ENCODE results near the gene SKP1.
"Not testable (repeated sequence)": the region's sequence is repeated elsewhere in the genome, so short reads cannot be mapped to it uniquely, and the experiment has no call there.

SKP1 gene

GRCh38 chr5:134176511-134177368, at the start of gene SKP1:
TSS of gene SKP1 (minus strand) at chr5:134176950. CDS start at chr5:134174022, 2,928 bp downstream.
- DNase-seq = peak; percentile 81

DNA sequence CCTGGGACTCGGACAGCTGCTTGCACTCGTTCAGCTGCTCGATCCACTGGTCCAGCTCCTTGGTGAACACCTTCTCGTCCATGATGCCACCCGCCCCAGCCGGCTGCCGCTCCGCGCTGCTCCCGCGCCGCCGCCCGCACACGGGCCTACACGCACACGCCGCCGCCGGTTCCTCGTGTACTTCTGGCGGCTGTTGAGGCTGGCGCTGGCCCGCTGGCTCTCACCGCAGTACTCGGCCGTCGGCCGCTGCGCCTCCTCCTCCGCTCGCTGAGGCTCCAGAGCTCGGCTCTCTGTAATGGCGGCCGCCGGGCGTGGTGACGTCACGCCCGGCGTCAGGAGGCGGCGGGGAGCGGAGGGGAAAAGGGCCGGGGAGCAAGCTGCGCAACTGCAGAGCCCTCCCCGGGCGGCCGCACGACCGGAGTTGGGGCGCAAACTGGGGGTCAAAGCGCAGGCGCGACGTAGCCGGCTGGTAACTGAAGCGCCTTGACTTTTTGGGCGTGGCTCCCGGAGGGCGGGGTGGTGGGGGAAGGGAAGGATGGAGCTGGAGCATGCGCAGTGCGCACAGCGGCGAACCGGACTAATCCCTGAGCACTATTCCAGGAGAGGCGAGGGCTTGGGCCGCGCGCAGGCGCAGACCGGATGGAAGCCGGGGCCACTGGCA, 49.2 kb upstream of the SKP1 start, which contains the start of gene PPP2CA:
Gene PPP2CA (minus strand): TSS at position 294 of the 661 bp plus-strand sequence. CDS start 212 bp downstream, at position 82.
- DNase-seq = peak; percentile 99

DNA sequence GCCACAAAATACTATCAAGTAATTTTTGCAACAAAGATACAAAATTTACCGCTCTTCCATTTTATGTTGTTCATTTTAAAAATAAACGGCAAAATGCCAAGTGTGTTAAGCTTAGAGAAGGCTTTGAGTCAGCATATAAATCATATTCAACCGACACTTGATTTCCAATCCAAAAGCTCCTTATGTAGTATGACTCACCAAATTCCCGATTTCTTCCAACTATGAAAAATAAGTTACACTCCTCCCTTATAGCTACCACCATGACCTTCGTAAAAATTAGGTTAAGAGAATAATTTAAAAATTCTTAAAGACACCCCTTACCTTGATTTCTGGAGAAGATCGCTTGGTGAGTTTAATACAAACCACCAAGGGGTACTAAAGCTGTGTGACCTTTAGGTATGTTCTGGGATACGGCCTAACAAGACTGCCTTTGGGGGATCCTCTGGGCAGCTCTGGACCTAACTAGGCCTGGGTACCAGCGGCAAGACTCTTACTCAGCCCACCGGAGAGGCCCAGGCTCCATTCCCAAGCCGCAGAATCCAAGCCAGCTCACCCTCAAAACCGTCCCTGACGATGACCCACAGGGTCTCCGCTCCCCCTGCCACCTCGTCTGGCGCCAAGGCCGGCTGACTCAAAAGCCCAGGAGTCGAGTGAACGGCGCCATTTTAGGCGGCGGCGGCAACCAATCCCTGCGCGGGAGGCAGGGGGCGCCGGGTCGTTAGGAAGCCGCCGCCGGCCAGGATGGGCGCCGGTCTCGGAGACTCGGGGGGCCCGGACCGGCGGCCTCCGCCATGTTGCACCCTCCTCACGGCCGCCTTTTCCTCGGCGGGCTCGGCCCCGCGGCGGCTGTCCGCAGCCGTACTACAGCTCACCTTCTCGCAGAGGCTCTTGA, 48.4 kb upstream of the SKP1 start:
- DNase-seq = peak; percentile 80

DNA sequence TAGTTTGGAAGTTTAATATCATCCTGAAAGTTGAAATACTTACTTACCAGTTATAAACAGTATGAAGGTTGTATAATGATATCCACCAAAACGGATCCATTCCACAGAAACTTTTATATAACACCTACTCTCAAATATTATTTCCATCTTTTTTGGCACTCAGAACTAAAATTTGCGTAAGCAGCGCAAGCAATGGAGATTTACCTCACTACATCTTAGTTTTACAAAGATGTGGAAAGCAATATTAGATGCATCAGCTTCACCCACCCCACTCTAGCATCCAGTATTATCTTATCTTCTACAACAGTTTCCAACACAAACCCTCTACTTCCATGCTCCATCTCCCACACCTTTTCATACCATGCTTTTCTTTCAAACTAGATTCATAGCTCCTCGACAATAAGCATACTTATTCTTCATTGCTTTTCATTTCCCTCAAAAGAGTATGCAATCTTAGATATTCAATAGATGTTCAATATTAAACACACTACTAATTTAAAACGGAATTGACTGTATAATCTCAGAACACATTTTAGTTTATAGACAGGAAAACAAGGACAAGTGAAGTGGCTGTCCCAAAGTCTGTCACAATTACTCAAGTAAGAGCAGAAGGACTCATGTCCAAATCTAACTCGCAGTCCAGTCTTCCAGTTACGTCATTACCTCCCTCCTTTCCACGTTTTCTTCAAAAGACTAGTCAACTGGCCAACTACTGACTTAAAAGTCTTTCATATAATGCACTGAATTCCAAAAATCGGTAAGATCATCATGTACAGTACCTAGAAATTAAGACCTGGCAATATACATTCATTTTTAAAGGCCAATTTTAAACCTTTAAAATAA, 46.9 kb upstream of the SKP1 start:
- DNase-seq = no peak

- DNase-seq = not testable (repeated sequence)
Measured at GRCh38 chr5:134221690-134222089, 44.9 kb upstream of the SKP1 start.

- DNase-seq = no peak
Measured at GRCh38 chr5:134215757-134216156, 39.0 kb upstream of the SKP1 start.

GRCh38 chr5:134211263-134212031, 34.7 kb upstream of the SKP1 start:
- peak; percentile 59 for DNase-seq

GRCh38 chr5:134209477-134210245, 32.9 kb upstream of the SKP1 start:
- no peak for DNase-seq

GRCh38 chr5:134207696-134208095, 30.9 kb upstream of the SKP1 start:
- DNase-seq = no peak

DNA sequence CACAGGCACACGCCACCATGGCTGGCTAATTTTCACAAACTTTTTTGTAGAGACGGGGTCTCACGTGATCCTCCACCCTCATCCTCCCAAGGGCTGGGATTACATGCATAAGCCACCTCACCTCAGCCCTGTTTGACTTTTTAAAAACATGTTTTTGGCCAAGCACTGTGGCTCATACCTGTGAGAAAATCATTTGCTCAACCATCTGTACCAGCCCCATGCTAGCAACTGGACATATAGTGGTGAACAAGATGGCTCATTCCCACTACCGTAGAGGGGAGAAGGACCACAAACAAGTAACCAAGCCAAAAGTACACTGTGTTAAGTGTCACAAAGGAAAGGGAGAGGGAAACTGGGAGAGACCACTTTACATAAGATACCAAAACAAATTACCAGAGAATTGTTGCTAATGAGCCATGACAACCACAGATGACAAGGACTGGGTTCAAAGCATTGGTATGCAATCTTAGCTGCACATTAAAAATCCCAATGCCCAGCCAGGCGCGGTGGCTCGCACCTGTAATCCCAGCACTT, 29.9 kb upstream of the SKP1 start:
- no peak for DNase-seq

GRCh38 chr5:134204575-134204974, 27.8 kb upstream of the SKP1 start:
- no peak for DNase-seq

- DNase-seq = no peak
Measured at GRCh38 chr5:134203630-134204029, 26.9 kb upstream of the SKP1 start.

DNA sequence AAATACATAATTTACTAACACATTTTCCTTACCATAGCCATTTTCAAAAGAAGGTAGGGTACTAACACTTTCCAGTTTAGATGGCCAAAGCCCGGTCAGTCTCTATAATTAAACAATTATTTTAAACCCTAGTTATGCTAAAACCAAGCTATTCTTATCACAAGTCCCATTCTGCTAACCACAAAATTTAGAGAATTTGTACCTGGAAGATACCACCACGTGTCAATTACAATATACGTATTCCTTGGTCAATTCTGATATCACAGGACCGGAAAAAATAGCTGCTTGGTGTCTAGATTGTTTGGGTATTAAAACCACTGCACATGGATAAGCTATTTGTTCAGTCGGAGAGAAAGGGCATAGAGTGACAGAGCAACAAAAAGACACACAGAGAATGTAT, 18.9 kb upstream of the SKP1 start:
- no peak for DNase-seq

- DNase-seq = no peak
Measured at GRCh38 chr5:134189031-134189430, 12.3 kb upstream of the SKP1 start.

DNA sequence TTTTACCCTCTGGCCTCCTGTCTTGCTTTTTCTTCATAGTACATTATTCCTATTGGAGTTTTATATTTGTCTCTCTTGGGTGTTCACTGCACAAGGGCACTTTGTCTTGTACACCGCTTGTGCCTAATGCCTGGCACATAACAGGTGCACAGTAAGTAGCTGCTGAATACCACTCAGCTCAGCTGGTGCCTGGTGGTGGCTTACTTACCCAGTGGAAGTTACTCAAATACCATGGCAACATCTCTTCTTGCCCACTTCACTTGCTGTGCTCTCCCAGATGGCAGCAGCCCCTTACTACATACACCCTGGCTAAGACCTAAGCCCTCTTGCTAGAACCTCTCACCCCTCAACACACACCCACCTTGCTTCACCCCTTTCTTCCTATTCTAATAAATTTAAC, 11.3 kb upstream of the SKP1 start:
- no peak for DNase-seq

DNA sequence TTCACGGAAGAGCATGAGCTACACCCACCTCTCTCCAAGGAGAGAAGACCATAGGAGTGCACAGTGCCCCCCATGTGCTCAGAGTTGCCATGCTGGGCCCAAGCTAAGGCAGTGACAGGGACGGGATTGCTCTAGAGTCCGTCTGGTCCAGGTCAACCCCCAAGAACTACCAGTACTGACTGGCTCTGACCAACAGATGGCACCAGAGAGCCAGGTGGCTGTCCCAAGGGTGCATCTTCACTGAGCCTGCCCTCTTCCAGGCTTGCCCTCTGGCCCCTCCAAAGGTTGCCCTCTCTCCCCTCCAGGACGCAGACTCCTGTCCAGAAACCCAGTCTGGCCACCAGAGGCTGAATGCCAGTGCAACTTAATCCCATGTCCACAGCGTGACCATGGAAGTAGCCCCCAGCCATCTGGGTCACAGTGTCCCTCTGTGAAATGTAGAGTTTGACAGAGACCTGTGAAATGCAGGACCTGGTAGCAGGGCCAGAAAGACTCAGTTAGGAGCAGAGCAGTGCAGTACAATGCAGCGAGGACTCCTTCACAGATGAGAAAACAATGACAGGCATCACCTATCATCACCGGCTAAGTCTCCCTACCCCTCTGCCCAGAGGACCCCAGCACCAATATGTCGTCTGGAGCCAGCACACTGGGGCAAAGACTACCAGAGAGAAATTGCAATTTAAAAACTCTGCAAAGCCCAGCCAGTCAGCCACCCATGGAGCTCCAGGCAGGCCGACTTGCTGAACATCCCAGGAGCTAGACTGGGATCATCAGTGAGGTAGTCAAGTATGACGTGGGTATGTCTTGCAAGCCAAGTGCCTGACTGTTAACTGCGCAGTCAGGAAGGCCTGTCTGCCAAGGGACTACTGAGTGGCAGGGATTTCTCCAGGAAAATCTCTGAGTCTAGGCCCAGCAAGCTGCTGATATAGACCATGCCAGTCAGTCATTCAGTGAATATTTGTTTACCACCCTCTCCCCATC, 7.7 kb upstream of the SKP1 start:
- peak; percentile 42 for DNase-seq

- no peak for DNase-seq
Measured at GRCh38 chr5:134183481-134183880, 6.7 kb upstream of the SKP1 start.

- no peak for DNase-seq
Measured at GRCh38 chr5:134178096-134178419, 1.3 kb upstream of the SKP1 start.

All from fibroblast of skin of right quadriceps (primary cell).